A549 (cell line): ENCODE measurements around the gene FREM1. TPM values are rescaled to one million over a fixed set of nuclear protein-coding genes. Genes with fewer than 3 reads are reported as not detected.

Source experiments
- ATAC-seq, 2 experiments: fragments of 200-7000 bp in 1 of 2; fragments of >200 bp in 1 of 2; cut with Nextera tagmentation in 1 of 2; cut with Tn5 transposase in 1 of 2; 3 replicates each; pipeline versions ENCODE4 v1.8.0 to v1.9.1; 2018 to 2020; ENCODE audit warnings: mild to moderate bottlenecking in 1 of 2, moderate library complexity in 1 of 2
- CTCF ChIA-PET: fragments of 300-600 bp; sonication (Branson Sonifier 250); formaldehyde crosslinking; extraction: SDS; loops from one replicate; lab custom pipeline; 2021; ENCODE audit warnings: antibody characterized with exemption, inconsistent platforms; lab: Yijun Ruan, JAX
- POLR2A ChIA-PET: fragments of 350-600 bp; formaldehyde crosslinking; extraction: SDS; loops from one replicate; lab custom pipeline; 2021; ENCODE audit warnings: antibody characterized with exemption, inconsistent platforms; lab: Yijun Ruan, JAX
- DNase-seq, 2 experiments: peaks; one replicate each; pipeline versions ENCODE4 v3.0.0 to v3.0.0-alpha.2; 2011 to 2016; ENCODE audit warnings: low read depth in 1 of 2, low spot score in 1 of 2
- FAIRE-seq: peaks from 2 replicates; lab custom pipeline; 2011; peaks lifted over from hg19 to GRCh38; lab: Jason Lieb, UNC
- H3K27ac ChIP-seq, 2 experiments: fragments of >200 bp; sonication (Bioruptor Twin); formaldehyde crosslinking; 3 replicates each; pipeline ENCODE4 v1.5.1; 2016 to 2017
- H3K4me1 ChIP-seq: fragments of >200 bp; sonication (Bioruptor Twin); formaldehyde crosslinking; 3 replicates; pipeline ENCODE4 v1.6.1; 2016
- H3K4me2 ChIP-seq: fragments of >200 bp; sonication (Bioruptor Twin); formaldehyde crosslinking; 3 replicates; pipeline ENCODE4 v1.6.1; 2016
- H3K4me3 ChIP-seq: fragments of >200 bp; sonication (Bioruptor Twin); formaldehyde crosslinking; 3 replicates; pipeline ENCODE4 v1.5.1; 2016
- H3K9me3 ChIP-seq: fragments of >200 bp; sonication (Bioruptor Twin); formaldehyde crosslinking; 3 replicates; pipeline ENCODE4 v1.6.1; 2016
- BHLHE40 ChIP-seq: IDR thresholded peaks from 2 replicates; pipeline ENCODE4 v1.6.1; 2012; ENCODE audit warnings: low read depth, low read length, inconsistent platforms
- CBX2 ChIP-seq: fragments of 200-600 bp; sonication (generic); IDR thresholded peaks from 2 replicates; pipeline ENCODE4 v1.6.1; 2016; ENCODE audit warnings: low read depth, mild to moderate bottlenecking, borderline replicate concordance
- EP300 ChIP-seq, 2 experiments: fragments of >200 bp; sonication (Bioruptor Twin); formaldehyde crosslinking; IDR thresholded peaks; 2 replicates in 1 of 2; 3 replicates in 1 of 2; pipeline ENCODE4 v1.6.1; 2016 to 2017
- ESRRA ChIP-seq: fragments of 150-350 bp; IDR thresholded peaks from 2 replicates; pipeline ENCODE4 v1.6.1; 2014; ENCODE audit warnings: mild to moderate bottlenecking, low read length, borderline replicate concordance
- FOSB ChIP-seq: fragments of 250-450 bp; sonication (Bioruptor Pico); IDR thresholded peaks from 2 replicates; pipeline ENCODE4 v1.5.0; 2020; ENCODE audit warnings: mild to moderate bottlenecking, moderate library complexity
- FOSL2 ChIP-seq, 2 experiments: fragments of 450-650 bp in 1 of 2; fragments of >200 bp in 1 of 2; sonication (Bioruptor Twin) in 1 of 2; formaldehyde crosslinking; IDR thresholded peaks; 2 replicates each; pipeline versions ENCODE4 v1.5.0 to v1.6.1; 2016 to 2020; ENCODE audit warnings: mild to moderate bottlenecking in 1 of 2, moderate library complexity in 1 of 2
- FOXS1 ChIP-seq: fragments of 250-450 bp; sonication (Bioruptor Pico); IDR thresholded peaks from 2 replicates; pipeline ENCODE4 v1.5.0; 2020; ENCODE audit warnings: mild to moderate bottlenecking, moderate library complexity
- HEYL ChIP-seq: fragments of 250-450 bp; sonication (Bioruptor Pico); IDR thresholded peaks from 2 replicates; pipeline ENCODE4 v1.8.0; 2021; ENCODE audit warnings: mild to moderate bottlenecking, moderate library complexity
- HOXA7 ChIP-seq: fragments of 250-450 bp; sonication (Bioruptor Pico); IDR thresholded peaks from 2 replicates; pipeline ENCODE4 v1.5.0; 2020; ENCODE audit warnings: mild to moderate bottlenecking, moderate library complexity
- HOXB5 ChIP-seq: fragments of 250-450 bp; sonication (Bioruptor Pico); IDR thresholded peaks from 2 replicates; pipeline ENCODE4 v1.5.0; 2020; ENCODE audit warnings: mild to moderate bottlenecking, moderate library complexity
- JUNB ChIP-seq: fragments of >200 bp; sonication (Bioruptor Twin); formaldehyde crosslinking; IDR thresholded peaks from 2 replicates; pipeline ENCODE4 v1.6.1; 2016
- KDM5A ChIP-seq: fragments of 200-600 bp; sonication (generic); IDR thresholded peaks from 2 replicates; pipeline ENCODE4 v1.6.1; 2016; ENCODE audit warnings: antibody characterized with exemption, mild to moderate bottlenecking
- MAFK ChIP-seq: fragments of 450-650 bp; IDR thresholded peaks from 2 replicates; pipeline ENCODE4 v1.6.1; 2014; ENCODE audit not compliant: partially characterized antibody
- MYC ChIP-seq: IDR thresholded peaks from 2 replicates; pipeline ENCODE4 v1.6.1; 2012; ENCODE audit warnings: mild to moderate bottlenecking, inconsistent platforms, low read length, improper control_type of control experiment, borderline replicate concordance
- NR3C1 ChIP-seq: fragments of >200 bp; sonication (Bioruptor Twin); formaldehyde crosslinking; IDR thresholded peaks from 3 replicates; pipeline ENCODE4 v1.6.1; 2017
- PHF8 ChIP-seq: fragments of 200-600 bp; sonication (generic); IDR thresholded peaks from 2 replicates; pipeline ENCODE4 v1.6.1; 2016; ENCODE audit warnings: low read depth, mild to moderate bottlenecking, antibody characterized with exemption, moderate library complexity, borderline replicate concordance
- RFX5 ChIP-seq: fragments of 450-650 bp; IDR thresholded peaks from 2 replicates; pipeline ENCODE4 v1.7.1; 2014; ENCODE audit warnings: antibody characterized with exemption, mild to moderate bottlenecking, moderate library complexity
- RNF2 ChIP-seq: fragments of 200-600 bp; sonication (generic); IDR thresholded peaks from 2 replicates; pipeline ENCODE4 v1.6.1; 2016; ENCODE audit warnings: low read depth, mild to moderate bottlenecking, antibody characterized with exemption, moderate library complexity, borderline replicate concordance
- SMC3 ChIP-seq: fragments of >200 bp; sonication (Bioruptor Twin); formaldehyde crosslinking; IDR thresholded peaks from 3 replicates; pipeline ENCODE4 v1.6.1; 2018; ENCODE audit warnings: inconsistent platforms
- SREBF2 ChIP-seq: fragments of 450-650 bp; IDR thresholded peaks from 2 replicates; pipeline ENCODE4 v1.6.1; 2014; ENCODE audit warnings: mild to moderate bottlenecking, moderate library complexity
- TP53 ChIP-seq: fragments of 250-450 bp; sonication (Bioruptor Pico); IDR thresholded peaks from 2 replicates; pipeline ENCODE4 v1.5.0; 2021; ENCODE audit warnings: mild to moderate bottlenecking, moderate library complexity
- ZSCAN20 ChIP-seq: fragments of 250-450 bp; sonication (Bioruptor Pico); IDR thresholded peaks from 2 replicates; pipeline ENCODE4 v1.8.0; 2022; ENCODE audit warnings: mild to moderate bottlenecking, moderate library complexity
- WGBS: methylation state at CpG from one replicate; pipeline ENCODE4 v1.1.6; 2017; ENCODE audit errors: missing lambda C conversion rate; 5-methylcytosine and 5-hydroxymethylcytosine counted together
- polyA plus RNA-seq, 4 experiments: library from polyadenylated mRNA; depleted of rRNA in 3 of 4; stranded (reverse); fragments of >200 nt; fragmentation: RNase III in 1 of 4; extraction: RNeasy Plus Mini Kit Qiagen cat#74134 plus additional on column Dnase treatment in 1 of 4; gene quantifications; 2 replicates in 3 of 4; 3 replicates in 1 of 4; pipeline ENCODE4 v1.2.3, GENCODE V29; 2011 to 2017
- TF ChIP-seq, protein P1 (sequence below): IDR thresholded peaks from 2 replicates; pipeline ENCODE4 v1.6.1; 2012
- TF ChIP-seq, protein P2 (sequence below): fragments of 250-450 bp; sonication (Bioruptor Pico); IDR thresholded peaks from 2 replicates; pipeline ENCODE4 v1.5.0; 2021; ENCODE audit warnings: mild to moderate bottlenecking, moderate library complexity, borderline replicate concordance
- TF ChIP-seq, protein P3 (sequence below): IDR thresholded peaks from 2 replicates; pipeline ENCODE4 v1.6.1; 2012; ENCODE audit warnings: low read depth, borderline replicate concordance
- TF ChIP-seq, protein P4 (sequence below): fragments of 250-450 bp; sonication (Bioruptor Pico); IDR thresholded peaks from 2 replicates; pipeline ENCODE4 v1.5.0; 2020; ENCODE audit warnings: low read depth, mild to moderate bottlenecking, moderate library complexity
- TF ChIP-seq, protein P5 (sequence below): IDR thresholded peaks from 2 replicates; pipeline ENCODE4 v1.6.1; 2012

FREM1 gene
- polyA plus RNA-seq, 2 of the 4 experiments (the other 2 are of a cell fraction): not detected

DNA sequence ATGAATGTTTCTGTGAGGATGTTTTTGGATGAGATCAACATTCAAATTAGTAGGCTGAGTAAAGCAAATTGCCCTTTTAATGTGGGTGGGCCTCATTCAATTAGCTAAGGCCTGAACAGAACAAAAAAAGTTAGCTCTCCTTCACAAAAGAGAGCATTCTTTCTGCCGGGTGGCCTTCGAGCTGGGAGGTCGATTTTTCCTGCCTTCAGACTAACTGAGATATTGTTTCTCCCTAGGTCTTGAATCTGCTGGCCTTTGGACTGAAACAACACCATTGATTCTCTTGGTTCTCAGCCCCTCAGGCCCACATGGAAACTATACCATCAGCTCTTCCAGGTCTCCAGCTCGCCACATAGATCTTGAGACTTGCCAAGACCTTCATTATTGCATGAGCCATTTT, 29.1 kb upstream of the FREM1 start:
- POLR2A ChIA-PET: no interaction called here
- Histone ChIP-seq H3K27ac (no peak overlapping the region), H3K4me1 (no peaks in the 10 kb centered on the region), H3K4me2 (no peak overlapping the region), H3K9me3 (no peaks in the 10 kb centered on the region), H3K4me3 (no peak overlapping the region)
- CTCF ChIA-PET: no interaction called here
- WGBS: 17% methylated on average over 4 of the region's 4 CpGs
- ATAC-seq: no peak
- no peak for DNase-seq
- TF ChIP-seq TP53 (CRISPR knock-in tag) (no peak), SREBF2 (no peak), RNF2 (no peak), PHF8 (no peak), JUNB (no peak), HEYL (CRISPR knock-in tag) (no peak), FOXS1 (CRISPR knock-in tag) (no peak), BHLHE40 (no peak), HOXA7 (CRISPR knock-in tag) (no peak), FOSB (CRISPR knock-in tag) (no peak), FOSL2 (IDR thresholded peaks at IDR 0.05) (no peak), FOSL2 (CRISPR knock-in tag; IDR thresholded peaks at IDR 0.05) (no peak), SMC3 (no peak), ZSCAN20 (CRISPR knock-in tag) (no peak), NR3C1 (no peak)
- TF ChIP-seq, protein P1, sequence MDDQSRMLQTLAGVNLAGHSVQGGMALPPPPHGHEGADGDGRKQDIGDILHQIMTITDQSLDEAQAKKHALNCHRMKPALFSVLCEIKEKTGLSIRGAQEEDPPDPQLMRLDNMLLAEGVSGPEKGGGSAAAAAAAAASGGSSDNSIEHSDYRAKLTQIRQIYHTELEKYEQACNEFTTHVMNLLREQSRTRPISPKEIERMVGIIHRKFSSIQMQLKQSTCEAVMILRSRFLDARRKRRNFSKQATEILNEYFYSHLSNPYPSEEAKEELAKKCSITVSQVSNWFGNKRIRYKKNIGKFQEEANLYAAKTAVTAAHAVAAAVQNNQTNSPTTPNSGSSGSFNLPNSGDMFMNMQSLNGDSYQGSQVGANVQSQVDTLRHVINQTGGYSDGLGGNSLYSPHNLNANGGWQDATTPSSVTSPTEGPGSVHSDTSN: no peak
- TF ChIP-seq, protein P2, sequence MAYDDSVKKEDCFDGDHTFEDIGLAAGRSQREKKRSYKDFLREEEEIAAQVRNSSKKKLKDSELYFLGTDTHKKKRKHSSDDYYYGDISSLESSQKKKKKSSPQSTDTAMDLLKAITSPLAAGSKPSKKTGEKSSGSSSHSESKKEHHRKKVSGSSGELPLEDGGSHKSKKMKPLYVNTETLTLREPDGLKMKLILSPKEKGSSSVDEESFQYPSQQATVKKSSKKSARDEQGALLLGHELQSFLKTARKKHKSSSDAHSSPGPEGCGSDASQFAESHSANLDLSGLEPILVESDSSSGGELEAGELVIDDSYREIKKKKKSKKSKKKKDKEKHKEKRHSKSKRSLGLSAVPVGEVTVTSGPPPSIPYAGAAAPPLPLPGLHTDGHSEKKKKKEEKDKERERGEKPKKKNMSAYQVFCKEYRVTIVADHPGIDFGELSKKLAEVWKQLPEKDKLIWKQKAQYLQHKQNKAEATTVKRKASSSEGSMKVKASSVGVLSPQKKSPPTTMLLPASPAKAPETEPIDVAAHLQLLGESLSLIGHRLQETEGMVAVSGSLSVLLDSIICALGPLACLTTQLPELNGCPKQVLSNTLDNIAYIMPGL (CRISPR knock-in tag): no peak
- TF ChIP-seq, protein P3, sequence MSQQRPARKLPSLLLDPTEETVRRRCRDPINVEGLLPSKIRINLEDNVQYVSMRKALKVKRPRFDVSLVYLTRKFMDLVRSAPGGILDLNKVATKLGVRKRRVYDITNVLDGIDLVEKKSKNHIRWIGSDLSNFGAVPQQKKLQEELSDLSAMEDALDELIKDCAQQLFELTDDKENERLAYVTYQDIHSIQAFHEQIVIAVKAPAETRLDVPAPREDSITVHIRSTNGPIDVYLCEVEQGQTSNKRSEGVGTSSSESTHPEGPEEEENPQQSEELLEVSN: no peak
- TF ChIP-seq, all 56 proteins: peak for 0
- no peak for FAIRE-seq

DNA sequence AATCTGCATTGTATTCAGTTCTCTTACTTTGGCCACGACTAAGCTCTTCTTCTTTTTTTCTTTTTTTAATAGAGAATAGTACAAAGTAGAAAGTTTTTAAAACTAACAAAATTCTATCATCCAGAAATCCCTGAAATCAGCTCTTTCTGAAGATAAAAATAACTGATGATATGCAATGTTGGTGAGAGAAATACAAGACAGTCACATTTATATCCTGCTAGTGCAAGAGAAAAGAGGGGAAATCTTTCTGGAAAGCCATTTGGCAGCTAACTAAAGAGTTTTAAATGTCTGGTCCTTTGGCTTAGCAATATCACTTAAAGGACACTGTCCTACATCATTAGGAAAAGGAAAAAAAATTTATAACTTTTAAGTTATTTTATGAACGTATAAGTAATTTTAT, 27.0 kb upstream of the FREM1 start:
- H3K4me1 ChIP-seq: no peaks in the 10 kb centered on the region
- WGBS: 1% methylated on average over 2 of the region's 2 CpGs
- ChIA-PET CTCF (no interaction called here), POLR2A (no interaction called here)
- no peak overlapping the region for H3K4me2 ChIP-seq
- DNase-seq (no peak), ATAC-seq (no peak), FAIRE-seq (no peak)
- no peak overlapping the region for H3K27ac ChIP-seq
- H3K9me3 ChIP-seq: no peaks in the 10 kb centered on the region
- no peak overlapping the region for H3K4me3 ChIP-seq
- TF ChIP-seq BHLHE40 (no peak), EP300 (IDR thresholded peaks at IDR 0.05) (no peak), PHF8 (no peak), SMC3 (no peak), HOXB5 (CRISPR knock-in tag) (no peak), KDM5A (no peak), SREBF2 (no peak), MYC (no peak), MAFK (no peak), HOXA7 (CRISPR knock-in tag) (no peak), ESRRA (no peak), RFX5 (no peak), CBX2 (no peak)
- TF ChIP-seq, protein P4, sequence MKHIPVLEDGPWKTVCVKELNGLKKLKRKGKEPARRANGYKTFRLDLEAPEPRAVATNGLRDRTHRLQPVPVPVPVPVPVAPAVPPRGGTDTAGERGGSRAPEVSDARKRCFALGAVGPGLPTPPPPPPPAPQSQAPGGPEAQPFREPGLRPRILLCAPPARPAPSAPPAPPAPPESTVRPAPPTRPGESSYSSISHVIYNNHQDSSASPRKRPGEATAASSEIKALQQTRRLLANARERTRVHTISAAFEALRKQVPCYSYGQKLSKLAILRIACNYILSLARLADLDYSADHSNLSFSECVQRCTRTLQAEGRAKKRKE (CRISPR knock-in tag): no peak
- TF ChIP-seq, protein P5, sequence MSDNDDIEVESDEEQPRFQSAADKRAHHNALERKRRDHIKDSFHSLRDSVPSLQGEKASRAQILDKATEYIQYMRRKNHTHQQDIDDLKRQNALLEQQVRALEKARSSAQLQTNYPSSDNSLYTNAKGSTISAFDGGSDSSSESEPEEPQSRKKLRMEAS: no peak
- TF ChIP-seq, protein P1: no peak
